MM.1S (cell line): ENCODE data around the gene HS6ST3.

Source experiments
- DNase-seq: peaks from one replicate; pipeline ENCODE4 v3.0.0-alpha.2; 2015
- H2AFZ ChIP-seq: fragments of 300-600 bp; sonication (generic); 2 replicates; pipeline ENCODE4 v1.6.0; 2016; ENCODE audit warnings: antibody characterized with exemption, low read length
- H3F3A ChIP-seq: fragments of 300-600 bp; sonication (generic); 2 replicates; pipeline ENCODE4 v1.6.1; 2016; ENCODE audit warnings: mild to moderate bottlenecking, antibody characterized with exemption, low read length, moderate library complexity, mixed read lengths; ENCODE audit not compliant: insufficient read depth
- H3K27ac ChIP-seq: fragments of 300-600 bp; sonication (generic); 2 replicates; pipeline ENCODE4 v1.5.1; 2016; ENCODE audit warnings: mild to moderate bottlenecking, low read length
- H3K27me3 ChIP-seq: fragments of 300-600 bp; sonication (generic); replicated peaks from 2 replicates; pipeline ENCODE4 v1.6.0; 2016; ENCODE audit warnings: low read length; ENCODE audit not compliant: insufficient read depth
- H3K36me3 ChIP-seq: fragments of 300-600 bp; sonication (generic); replicated peaks from 2 replicates; pipeline ENCODE4 v1.6.1; 2016; ENCODE audit warnings: mild to moderate bottlenecking, low read length, mixed read lengths; ENCODE audit not compliant: insufficient read depth
- H3K4me1 ChIP-seq: fragments of 300-600 bp; sonication (generic); 2 replicates; pipeline ENCODE4 v1.6.1; 2016; ENCODE audit warnings: low read length, mixed read lengths
- H3K4me2 ChIP-seq: fragments of 300-600 bp; sonication (generic); 2 replicates; pipeline ENCODE4 v1.6.0; 2016; ENCODE audit warnings: low read depth, low read length
- H3K4me3 ChIP-seq: fragments of 300-600 bp; sonication (generic); 2 replicates; pipeline ENCODE4 v1.5.1; 2016; ENCODE audit warnings: low read length, mixed read lengths
- H3K79me2 ChIP-seq: fragments of 300-600 bp; sonication (generic); 2 replicates; pipeline ENCODE4 v1.6.1; 2016; ENCODE audit warnings: mixed run types, low read length, mixed read lengths
- H3K9ac ChIP-seq: fragments of 300-600 bp; sonication (generic); 2 replicates; pipeline ENCODE4 v1.6.1; 2016; ENCODE audit warnings: low read length, mixed read lengths
- H3K9me2 ChIP-seq: fragments of 300-600 bp; sonication (generic); replicated peaks from 2 replicates; pipeline ENCODE4 v1.6.1; 2016; ENCODE audit warnings: mild to moderate bottlenecking, low read length, mixed read lengths; ENCODE audit not compliant: insufficient read depth
- H3K9me3 ChIP-seq: fragments of 300-600 bp; sonication (generic); replicated peaks from 2 replicates; pipeline ENCODE4 v1.6.1; 2016; ENCODE audit warnings: mild to moderate bottlenecking, low read length, mixed read lengths; ENCODE audit not compliant: insufficient read depth
- H4K20me1 ChIP-seq: fragments of 300-600 bp; sonication (generic); 2 replicates; pipeline ENCODE4 v1.6.1; 2016; ENCODE audit warnings: mild to moderate bottlenecking, low read length, moderate library complexity, mixed read lengths; ENCODE audit not compliant: insufficient read depth
- EZH2 ChIP-seq: fragments of 300-600 bp; sonication (generic); optimal IDR thresholded peaks from 2 replicates; pipeline ENCODE3; 2017; ENCODE audit warnings: low read depth, mild to moderate bottlenecking, antibody characterized with exemption, low read length, mixed read lengths
- EZH2phosphoT487 ChIP-seq: fragments of 300-600 bp; sonication (generic); IDR thresholded peaks from 2 replicates; pipeline ENCODE4 v1.6.1; 2018; ENCODE audit warnings: antibody characterized with exemption, low read length
- TF ChIP-seq, protein P1 (sequence below): fragments of 300-600 bp; sonication (generic); IDR thresholded peaks from 2 replicates; pipeline ENCODE4 v1.5.1; 2016; ENCODE audit warnings: antibody characterized with exemption, low read length, mixed read lengths

HS6ST3 gene

DNA sequence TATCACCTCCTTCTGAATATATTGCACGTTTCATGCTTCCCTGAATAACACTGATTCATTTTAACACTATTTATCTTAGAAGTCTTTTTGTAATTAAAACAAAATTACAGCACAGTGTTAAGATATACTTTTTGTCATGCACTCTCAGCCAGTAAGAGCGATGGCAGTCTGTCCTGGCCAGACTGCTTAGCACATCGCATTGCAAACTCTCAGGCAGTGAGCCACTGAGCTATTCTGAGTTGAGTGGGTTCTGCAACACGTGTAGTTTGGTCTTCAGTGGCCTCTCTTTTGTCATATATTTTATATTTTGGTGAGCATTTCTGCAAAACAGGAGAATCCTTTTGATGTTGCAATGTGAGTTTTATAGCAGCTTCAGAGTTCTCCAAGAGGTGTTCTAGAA lies 332.1 kb downstream of the HS6ST3 start:
- H3F3A ChIP-seq: no peaks in the 10 kb centered on the region
- no peaks in the 10 kb centered on the region for H3K9me3 ChIP-seq
- H3K4me3 ChIP-seq: no peak overlapping the region

DNA sequence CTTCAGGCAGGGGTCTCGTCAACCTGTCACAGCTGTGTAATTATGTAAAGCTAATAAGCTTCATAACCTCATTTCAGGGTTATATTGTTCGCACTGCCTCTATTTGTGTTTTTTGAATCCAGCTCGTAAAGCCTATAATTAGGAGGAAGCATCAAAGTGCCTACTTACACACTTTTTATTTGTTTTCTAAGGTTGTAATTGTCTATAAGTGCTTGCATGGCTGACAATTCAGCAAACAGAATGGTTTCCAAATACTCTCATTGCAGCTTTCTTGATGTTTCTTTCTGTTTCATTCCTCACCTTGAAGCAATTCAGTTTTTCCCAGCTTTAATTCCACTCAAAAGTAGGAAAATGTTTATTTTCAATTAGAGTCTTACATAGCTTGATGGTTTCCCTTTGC lies 336.3 kb downstream of the HS6ST3 start:
- TF ChIP-seq EZH2phosphoT487: no peak
- no peak for TF ChIP-seq EZH2
- TF ChIP-seq, protein P1, sequence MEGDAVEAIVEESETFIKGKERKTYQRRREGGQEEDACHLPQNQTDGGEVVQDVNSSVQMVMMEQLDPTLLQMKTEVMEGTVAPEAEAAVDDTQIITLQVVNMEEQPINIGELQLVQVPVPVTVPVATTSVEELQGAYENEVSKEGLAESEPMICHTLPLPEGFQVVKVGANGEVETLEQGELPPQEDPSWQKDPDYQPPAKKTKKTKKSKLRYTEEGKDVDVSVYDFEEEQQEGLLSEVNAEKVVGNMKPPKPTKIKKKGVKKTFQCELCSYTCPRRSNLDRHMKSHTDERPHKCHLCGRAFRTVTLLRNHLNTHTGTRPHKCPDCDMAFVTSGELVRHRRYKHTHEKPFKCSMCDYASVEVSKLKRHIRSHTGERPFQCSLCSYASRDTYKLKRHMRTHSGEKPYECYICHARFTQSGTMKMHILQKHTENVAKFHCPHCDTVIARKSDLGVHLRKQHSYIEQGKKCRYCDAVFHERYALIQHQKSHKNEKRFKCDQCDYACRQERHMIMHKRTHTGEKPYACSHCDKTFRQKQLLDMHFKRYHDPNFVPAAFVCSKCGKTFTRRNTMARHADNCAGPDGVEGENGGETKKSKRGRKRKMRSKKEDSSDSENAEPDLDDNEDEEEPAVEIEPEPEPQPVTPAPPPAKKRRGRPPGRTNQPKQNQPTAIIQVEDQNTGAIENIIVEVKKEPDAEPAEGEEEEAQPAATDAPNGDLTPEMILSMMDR: no peak
- Histone ChIP-seq H3K79me2 (no peaks in the 10 kb centered on the region), H3K9ac (no peak overlapping the region), H3F3A (no peaks in the 10 kb centered on the region), H4K20me1 (no peaks in the 10 kb centered on the region), H2AFZ (no peak overlapping the region), H3K9me3 (no peaks in the 10 kb centered on the region), H3K9me2 (no peaks in the 10 kb centered on the region), H3K4me2 (no peak overlapping the region), H3K36me3 (no peaks in the 10 kb centered on the region), H3K27ac (no peak overlapping the region), H3K4me3 (no peak overlapping the region), H3K4me1 (no peaks in the 10 kb centered on the region), H3K27me3 (no peaks in the 10 kb centered on the region)
- DNase-seq: no peak

More for the DNA sequence above, 332.1 kb downstream of the HS6ST3 start:
- H4K20me1 ChIP-seq: no peaks in the 10 kb centered on the region
- no peaks in the 10 kb centered on the region for H3K9me2 ChIP-seq
- H3K27me3 ChIP-seq: no peaks in the 10 kb centered on the region
- H2AFZ ChIP-seq: no peak overlapping the region
- no peak overlapping the region for H3K27ac ChIP-seq
- H3K9ac ChIP-seq: no peak overlapping the region
- no peak for DNase-seq
- no peaks in the 10 kb centered on the region for H3K36me3 ChIP-seq
- no peak overlapping the region for H3K4me2 ChIP-seq
- no peaks in the 10 kb centered on the region for H3K4me1 ChIP-seq
- TF ChIP-seq, protein P1: no peak
- no peak for TF ChIP-seq EZH2
- TF ChIP-seq EZH2phosphoT487: no peak
- H3K79me2 ChIP-seq: no peaks in the 10 kb centered on the region

DNA sequence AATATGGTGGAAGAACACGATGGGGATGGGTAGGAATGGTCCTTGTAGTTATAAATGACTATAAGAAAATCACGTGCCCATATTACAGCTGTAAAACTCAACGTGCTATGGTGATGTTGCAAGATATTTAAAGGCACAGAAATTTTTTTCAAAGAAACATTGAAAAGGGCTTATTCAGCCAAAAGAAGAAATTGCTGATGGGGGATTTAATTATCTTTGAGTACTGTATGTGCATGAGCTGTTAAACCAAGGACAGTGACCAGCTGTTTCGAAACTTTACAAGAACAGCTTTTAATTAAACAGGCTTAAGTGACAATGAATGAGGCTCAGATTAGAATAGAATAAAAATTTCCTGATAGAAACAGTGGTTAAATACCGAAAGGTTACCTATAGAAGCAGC lies 339.0 kb downstream of the HS6ST3 start:
- Histone ChIP-seq H3K4me3 (no peak overlapping the region), H3K27ac (no peak overlapping the region), H3K9me2 (no peaks in the 10 kb centered on the region), H3F3A (no peaks in the 10 kb centered on the region), H3K36me3 (no peaks in the 10 kb centered on the region), H3K27me3 (no peaks in the 10 kb centered on the region), H3K4me1 (no peaks in the 10 kb centered on the region), H3K4me2 (no peak overlapping the region), H2AFZ (no peak overlapping the region), H4K20me1 (no peaks in the 10 kb centered on the region), H3K9me3 (no peaks in the 10 kb centered on the region), H3K79me2 (no peaks in the 10 kb centered on the region), H3K9ac (no peak overlapping the region)
- no peak for DNase-seq
- TF ChIP-seq EZH2: no peak
- TF ChIP-seq, protein P1: no peak
- TF ChIP-seq EZH2phosphoT487: no peak
